Stimulated activated CD4-positive, alpha-beta T cell treated with anti-CD3 and anti-CD28 coated beads, Interleukin-1b, Interleukin-23, amount 100 ng/mL, for 48 hours (primary cell): Measurements from ENCODE around the gene GTF2E1.
"Not testable (repeated sequence)": the region's sequence is repeated elsewhere in the genome, so short reads cannot be mapped to it uniquely, and the experiment has no call there.

Experiments
- DNase-seq: peaks from one replicate; pipeline ENCODE4 v3.0.0-alpha.2; 2020

The GTF2E1 gene

GRCh38 chr3:120742198-120742848 lies at the start of gene GTF2E1, which contains the start of gene RABL3:
Gene GTF2E1, plus strand, starts transcription at chr3:120742744. Its CDS starts 7,809 bp downstream, at chr3:120750553.
Gene RABL3, minus strand, starts transcription at chr3:120742516. Its CDS starts 9 bp downstream, at chr3:120742507.
- DNase-seq: peak; percentile 96

- DNase-seq: no peak
These were observed 48.9 kb upstream of the GTF2E1 start for GRCh38 chr3:120693439-120694171.

- no peak for DNase-seq
These were observed 43.2 kb upstream of the GTF2E1 start for GRCh38 chr3:120699333-120699732.

GRCh38 chr3:120705884-120706582 lies 36.5 kb upstream of the GTF2E1 start:
- DNase-seq: no peak

- no peak for DNase-seq
These were observed 35.6 kb upstream of the GTF2E1 start for GRCh38 chr3:120706950-120707349.

- no peak for DNase-seq
These were observed 34.1 kb upstream of the GTF2E1 start for GRCh38 chr3:120708408-120708807.

- DNase-seq: no peak
These were observed 32.2 kb upstream of the GTF2E1 start for GRCh38 chr3:120710369-120710768.

- no peak for DNase-seq
These were observed 29.3 kb upstream of the GTF2E1 start for GRCh38 chr3:120713262-120713661.

GRCh38 chr3:120719167-120719834 lies 23.2 kb upstream of the GTF2E1 start:
- peak; percentile 57 for DNase-seq

GRCh38 chr3:120726791-120727190 lies 15.8 kb upstream of the GTF2E1 start:
- DNase-seq: no peak

GRCh38 chr3:120730576-120731542 lies 11.7 kb upstream of the GTF2E1 start:
- DNase-seq: no peak

GRCh38 chr3:120738006-120738405 lies 4.5 kb upstream of the GTF2E1 start:
- not testable (repeated sequence) for DNase-seq

- no peak for DNase-seq
These were observed 1.2 kb upstream of the GTF2E1 start for GRCh38 chr3:120741320-120741719.

GRCh38 chr3:120741837-120742197 lies 727 bp upstream of the GTF2E1 start:
- DNase-seq: no peak

- DNase-seq: peak; percentile 13
These were observed 363 bp downstream of the GTF2E1 start for GRCh38 chr3:120742849-120743365.

GRCh38 chr3:120743556-120744195 lies 1.1 kb downstream of the GTF2E1 start:
- DNase-seq: no peak

- DNase-seq: no peak
These were observed 2.9 kb downstream of the GTF2E1 start for GRCh38 chr3:120745466-120745865.

GRCh38 chr3:120749843-120750242 lies 7.3 kb downstream of the GTF2E1 start:
- DNase-seq: no peak

- no peak for DNase-seq
These were observed 9.7 kb downstream of the GTF2E1 start for GRCh38 chr3:120752230-120752629.

GRCh38 chr3:120752865-120753264 lies 10.3 kb downstream of the GTF2E1 start:
- DNase-seq: no peak

- no peak for DNase-seq
These were observed 11.3 kb downstream of the GTF2E1 start for GRCh38 chr3:120753810-120754209.
